Measurements from ENCODE around the gene KDM4F. TPM values are rescaled to one million over a fixed set of nuclear protein-coding genes. Genes with fewer than 3 reads are reported as not detected.
"Not testable (repeated sequence)": the region's sequence is repeated elsewhere in the genome, so short reads cannot be mapped to it uniquely, and the experiment has no call there.

KDM4F gene
- total and polyA plus RNA-seq, 12 donors = not detected

GRCh38 chr11:95028357-95028756 lies 20.9 kb upstream of the KDM4F start:
- TF ChIP-seq CTCF (IDR thresholded peaks at IDR 0.05) (no peak), POLR2A (IDR thresholded peaks at IDR 0.05) (no peak)
- Histone ChIP-seq H3K36me3 (replicated peaks in 1 of 2) (no peaks in the 10 kb centered on the region), H3K4me1 (replicated peaks in 1 of 2) (no peaks in the 10 kb centered on the region), H3K27me3 (no peaks in the 10 kb centered on the region), H3K27ac (no peak overlapping the region), H3K9me3 (replicated peaks in 1 of 3) (no peaks in the 10 kb centered on the region), H3K4me3 (no peak overlapping the region)
- 79 to 93% (median 82%) methylated on average over 3 of the region's 3 CpGs for WGBS, 4 donors
- intact Hi-C loops (cut with DNase I) = no loop called here
- no peak for DNase-seq

- Histone ChIP-seq H3K27ac (no peak overlapping the region), H3K27me3 (peaks cover 17% of the 10 kb centered on the region), H3K9me3 (replicated peaks in 1 of 3) (no peaks in the 10 kb centered on the region), H3K4me1 (replicated peaks in 1 of 2) (no peaks in the 10 kb centered on the region), H3K36me3 (replicated peaks in 1 of 2) (no peaks in the 10 kb centered on the region), H3K4me3 (no peak overlapping the region)
- TF ChIP-seq POLR2A (IDR thresholded peaks at IDR 0.05) (no peak), CTCF (IDR thresholded peaks at IDR 0.05) (no peak)
- no peak for DNase-seq
- 81 to 92% (median 87%) methylated on average over 1 of the region's 1 CpG for WGBS, 4 donors
- intact Hi-C loops (cut with DNase I) = no loop called here
Observed at GRCh38 chr11:95033051-95033450, 16.2 kb upstream of the KDM4F start.

GRCh38 chr11:95035316-95035715 lies 13.9 kb upstream of the KDM4F start:
- Histone ChIP-seq H3K27me3 (peaks cover 17% of the 10 kb centered on the region), H3K9me3 (replicated peaks in 1 of 3) (no peaks in the 10 kb centered on the region), H3K27ac (no peak overlapping the region), H3K4me3 (no peak overlapping the region), H3K36me3 (replicated peaks in 1 of 2) (no peaks in the 10 kb centered on the region), H3K4me1 (replicated peaks in 1 of 2) (no peaks in the 10 kb centered on the region)
- intact Hi-C loops (cut with DNase I) = no loop called here
- 83 to 92% (median 89%) methylated on average over 2 of the region's 2 CpGs for WGBS, 4 donors
- TF ChIP-seq CTCF (IDR thresholded peaks at IDR 0.05) (no peak), POLR2A (IDR thresholded peaks at IDR 0.05) (no peak)
- no peak for DNase-seq

- H3K27me3 ChIP-seq = peaks cover 17% of the 10 kb centered on the region
- H3K4me1 ChIP-seq (replicated peaks in 1 of 2); H3K36me3 ChIP-seq (replicated peaks in 1 of 2); intact Hi-C loops (cut with DNase I); H3K27ac ChIP-seq; H3K9me3 ChIP-seq (replicated peaks in 1 of 3): not testable (repeated sequence)
- peak overlapping the region in 1 of 4 donors; percentile 36 for H3K4me3 ChIP-seq
- DNase-seq = peak in 1 of 7 donors; percentile 26
- 16 to 28% (median 24%) methylated on average over 22 to 71 of the region's 71 CpGs for WGBS, 4 donors
Observed at GRCh38 chr11:95037356-95038035, 11.7 kb upstream of the KDM4F start.

- H3K27ac ChIP-seq = no peak overlapping the region
- intact Hi-C loops (cut with DNase I) = no loop called here
- WGBS, 4 donors = 90 to 97% (median 96%) methylated on average over 1 of the region's 1 CpG
- no peak for DNase-seq
- H3K4me1 ChIP-seq (replicated peaks in 1 of 2) = no peaks in the 10 kb centered on the region
- H3K4me3 ChIP-seq = no peak overlapping the region
- no peaks in the 10 kb centered on the region for H3K9me3 ChIP-seq (replicated peaks in 1 of 3)
- no peak for TF ChIP-seq POLR2A (IDR thresholded peaks at IDR 0.05)
- TF ChIP-seq CTCF (IDR thresholded peaks at IDR 0.05) = no peak
- H3K27me3 ChIP-seq = peaks cover 7% of the 10 kb centered on the region
- H3K36me3 ChIP-seq (replicated peaks in 1 of 2) = no peaks in the 10 kb centered on the region
Observed at GRCh38 chr11:95042239-95042638, 7.0 kb upstream of the KDM4F start.

Measured in adrenal gland (tissue), 12 donors.